HT-29 (cell line): ENCODE measurements around the gene PSTPIP2. TPM values are rescaled to one million over a fixed set of nuclear protein-coding genes. Genes with fewer than 3 reads are reported as not detected.

Source experiments
- DNase-seq: peaks from one replicate; pipeline ENCODE4 v3.0.0-alpha.2; 2015; ENCODE audit warnings: low spot score
- small RNA-seq: library from RNA; depleted of rRNA; stranded (forward); fragments of <200 nt; gene quantifications from one replicate; pipeline ENCODE3, GENCODE V24; 2014
- total RNA-seq: library from RNA; depleted of rRNA; stranded (reverse); fragments of >200 nt; shearing (Covaris generic); gene quantifications from 2 replicates; pipeline ENCODE4 v1.2.3, GENCODE V29; 2014; rRNA removed

The PSTPIP2 gene
- total RNA-seq, 1 experiment from 2014 or later = 0.13 TPM

DNA sequence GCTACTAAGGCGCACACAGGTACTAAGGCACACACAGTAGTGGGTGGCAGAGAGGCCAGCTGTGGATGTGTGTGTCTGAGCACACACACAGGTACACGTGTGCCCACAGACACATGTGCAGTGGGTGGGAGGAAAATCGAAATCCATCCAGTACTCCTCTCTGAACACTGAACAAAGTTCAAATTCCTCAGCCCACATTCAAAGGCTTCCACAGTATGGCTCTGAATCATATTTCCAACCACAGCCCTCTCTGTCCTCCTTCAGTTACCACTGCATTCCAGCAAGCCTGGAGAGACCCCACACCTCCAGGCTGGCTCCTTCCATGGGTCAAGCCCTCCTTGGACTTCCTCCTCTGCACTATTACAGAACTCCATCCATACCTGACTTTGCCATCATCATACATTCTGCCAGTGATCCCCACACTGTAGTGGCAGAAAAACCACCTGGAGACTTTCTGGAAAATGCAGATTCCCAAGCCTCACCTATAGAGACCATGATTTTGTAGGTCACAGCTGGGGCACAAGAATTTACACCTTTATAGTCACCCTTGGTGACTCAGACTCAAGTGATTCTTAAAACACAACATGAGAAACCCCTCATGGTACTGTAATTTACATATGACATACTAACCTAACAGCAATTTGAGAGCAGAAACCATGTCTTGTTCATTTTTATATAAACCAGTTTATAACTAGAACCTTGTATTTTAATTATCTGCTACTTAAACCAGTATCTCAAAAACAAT lies 136.3 kb downstream of the PSTPIP2 start:
- DNase-seq = no peak

Small RNA genes lying within 50 kb of the gene (small RNA-seq; reads per million reads assigned to genes)
- gene RN7SKP26 = not detected
- not detected for gene RNU6-1278P
- not detected for gene RNY4P37

Other genes starting within 250 kb of the PSTPIP2 start
- 3.5 and 5.5 TPM in 2 replicates for gene SIGLEC15, start 246.6 kb downstream of the PSTPIP2 start, total RNA-seq
- gene EPG5, start 104.9 kb downstream of the PSTPIP2 start, total RNA-seq = 4.5 and 6.6 TPM in 2 replicates
- gene ATP5F1A, start 26.0 kb upstream of the PSTPIP2 start, total RNA-seq = 240 and 262 TPM in 2 replicates
- 21.3 and 25.4 TPM in 2 replicates for gene HAUS1, start 32.1 kb upstream of the PSTPIP2 start, total RNA-seq